ENCODE results near the gene PEAK1.

The PEAK1 gene

DNA sequence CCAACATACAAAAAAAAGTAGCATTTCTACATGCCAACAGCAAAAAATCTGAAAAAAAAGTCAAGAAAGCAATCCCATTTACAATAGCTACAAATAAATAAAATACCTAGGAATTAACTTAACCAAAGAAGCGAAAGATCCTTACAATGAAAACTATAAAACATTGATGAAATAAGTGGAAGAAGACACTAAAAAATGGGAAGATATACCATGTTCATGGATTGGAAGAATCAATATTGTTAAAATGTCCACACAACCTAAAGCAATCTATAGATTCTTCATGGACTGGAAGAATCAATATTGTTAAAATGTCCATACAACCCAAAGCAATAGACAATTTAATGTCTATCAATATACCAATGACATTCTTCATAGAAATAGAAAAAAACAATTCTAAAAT lies 21.0 kb downstream of the PEAK1 start:
- no peak for DNase-seq

DNA sequence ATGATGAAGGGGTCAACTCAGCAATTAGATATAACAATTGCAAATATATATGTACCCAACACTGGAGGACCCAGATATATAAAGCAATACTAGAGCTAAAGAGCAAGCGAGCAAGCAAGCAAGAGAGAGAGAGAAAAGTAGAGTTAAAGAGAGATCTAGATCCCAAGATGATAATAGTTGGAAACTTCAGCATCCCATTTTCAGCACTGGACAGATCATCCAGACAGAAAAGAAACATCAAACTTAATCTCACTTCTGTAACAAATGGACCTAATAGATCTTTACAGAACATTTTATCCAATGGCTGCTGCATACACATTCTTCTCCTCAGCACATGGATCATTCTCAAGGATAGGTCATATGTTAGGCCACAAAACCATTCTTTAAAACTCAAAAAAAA lies 23.2 kb downstream of the PEAK1 start:
- DNase-seq: no peak

DNA sequence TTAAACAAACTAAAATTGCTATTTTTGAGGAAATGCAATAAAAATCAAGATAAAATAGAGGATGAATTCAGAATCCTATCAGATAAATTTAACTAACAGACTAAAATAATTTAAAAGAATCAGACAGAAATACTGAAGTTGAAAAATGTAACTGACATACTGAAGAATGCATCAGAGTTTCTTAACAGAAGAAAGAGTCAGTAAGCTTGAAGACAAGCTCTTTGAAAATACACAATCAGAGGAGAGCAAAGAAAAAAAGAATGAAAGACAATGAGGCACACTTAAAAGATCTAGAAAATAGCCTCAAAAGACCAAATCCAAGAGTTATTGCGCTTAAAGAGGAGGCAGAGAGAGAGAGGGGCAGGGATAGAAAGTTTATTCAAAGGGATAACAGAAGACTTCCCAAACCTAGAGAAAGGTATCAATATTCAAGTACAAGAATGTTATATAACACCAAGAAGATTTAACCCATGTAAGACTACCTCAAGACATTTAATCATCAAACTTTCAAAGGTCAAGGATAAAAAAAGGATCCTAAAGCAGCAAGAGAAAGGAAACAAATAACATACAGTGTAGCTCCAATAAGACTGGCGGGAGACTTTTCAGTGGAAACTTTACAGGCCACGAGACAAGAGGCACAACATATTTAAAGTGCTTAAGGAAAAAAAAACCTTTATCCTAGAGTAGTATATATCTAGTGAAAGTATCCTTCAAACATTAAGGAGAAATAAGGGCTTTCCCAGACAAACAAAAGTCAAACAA lies 24.7 kb downstream of the PEAK1 start:
- no peak for DNase-seq

DNA sequence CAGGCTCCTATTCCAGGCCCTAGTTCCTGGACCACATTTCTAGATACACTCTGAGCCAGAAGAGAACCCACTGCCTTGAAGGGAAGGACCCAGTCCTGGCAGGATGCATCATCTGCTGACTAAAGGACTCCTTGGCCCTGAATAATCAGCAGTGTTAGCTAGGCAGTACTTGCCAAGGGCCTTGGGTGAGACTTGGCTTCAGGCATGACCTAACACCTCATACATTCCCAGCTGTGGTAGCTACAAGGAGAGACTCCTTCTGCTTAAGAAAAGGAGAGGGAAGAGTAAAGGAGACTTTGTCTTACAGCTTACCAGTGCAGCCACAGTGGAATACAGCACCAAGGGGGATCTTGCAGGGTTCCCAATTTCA lies 26.4 kb downstream of the PEAK1 start:
- no peak for DNase-seq

DNA sequence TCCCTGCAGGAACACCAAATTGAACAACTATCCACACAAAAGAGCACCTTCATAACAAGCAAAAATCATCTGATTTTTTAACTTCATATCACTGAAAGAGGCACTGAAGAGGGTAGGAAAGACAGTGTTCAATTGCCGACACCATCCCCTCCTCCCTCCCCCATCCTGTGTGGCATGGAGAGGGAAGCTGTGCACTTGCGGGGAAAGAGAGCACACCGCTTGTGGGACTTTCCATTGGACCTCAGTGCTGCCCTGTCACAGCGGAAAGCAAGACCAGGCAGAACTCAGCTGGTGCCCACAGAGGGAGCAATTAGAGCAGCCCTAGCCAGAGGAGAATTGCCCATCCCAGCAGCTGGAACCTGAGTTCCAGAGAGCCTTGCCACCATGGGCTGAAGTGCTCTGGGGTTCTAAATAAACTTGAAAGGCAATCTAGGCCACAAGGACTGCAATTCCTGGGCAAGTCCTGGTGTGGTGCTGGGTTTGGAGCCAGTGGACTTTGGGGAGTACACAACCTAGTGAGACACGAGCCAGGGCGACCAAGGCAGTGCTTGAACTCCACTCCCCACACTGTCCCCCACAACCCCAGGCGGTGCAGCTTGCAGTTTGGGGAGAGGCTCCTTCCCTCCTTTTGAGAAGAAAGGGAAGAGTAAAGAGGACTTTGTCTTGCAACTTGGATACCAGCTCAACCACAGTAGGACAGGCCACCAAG lies 27.0 kb downstream of the PEAK1 start:
- no peak for DNase-seq

DNA sequence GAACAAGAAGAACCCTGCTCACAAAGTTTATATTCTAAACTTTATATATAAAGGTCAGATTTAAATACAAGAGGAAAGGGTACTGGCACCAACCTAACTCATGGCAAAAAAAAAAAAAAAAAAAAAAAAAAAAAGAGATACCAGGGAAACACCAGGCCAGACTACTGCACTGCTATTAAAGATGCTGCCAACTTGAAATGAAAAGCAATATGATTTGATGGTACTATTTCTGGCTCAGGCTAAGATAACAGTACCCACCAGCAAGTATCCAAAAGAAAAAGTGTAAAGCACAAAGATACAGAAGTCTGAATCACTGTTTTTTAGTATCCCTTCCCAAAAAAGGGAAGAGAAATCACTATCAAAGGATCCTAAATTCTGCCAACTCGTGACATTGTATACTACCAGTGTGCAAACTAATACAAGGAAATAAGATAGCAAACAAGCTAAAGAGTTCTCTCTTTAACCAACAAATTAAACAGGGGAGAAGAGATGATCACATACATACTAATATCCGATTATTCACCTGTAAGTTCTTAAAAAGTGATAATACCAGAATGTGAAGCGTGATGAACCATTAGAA lies 28.4 kb downstream of the PEAK1 start:
- DNase-seq: no peak

DNA sequence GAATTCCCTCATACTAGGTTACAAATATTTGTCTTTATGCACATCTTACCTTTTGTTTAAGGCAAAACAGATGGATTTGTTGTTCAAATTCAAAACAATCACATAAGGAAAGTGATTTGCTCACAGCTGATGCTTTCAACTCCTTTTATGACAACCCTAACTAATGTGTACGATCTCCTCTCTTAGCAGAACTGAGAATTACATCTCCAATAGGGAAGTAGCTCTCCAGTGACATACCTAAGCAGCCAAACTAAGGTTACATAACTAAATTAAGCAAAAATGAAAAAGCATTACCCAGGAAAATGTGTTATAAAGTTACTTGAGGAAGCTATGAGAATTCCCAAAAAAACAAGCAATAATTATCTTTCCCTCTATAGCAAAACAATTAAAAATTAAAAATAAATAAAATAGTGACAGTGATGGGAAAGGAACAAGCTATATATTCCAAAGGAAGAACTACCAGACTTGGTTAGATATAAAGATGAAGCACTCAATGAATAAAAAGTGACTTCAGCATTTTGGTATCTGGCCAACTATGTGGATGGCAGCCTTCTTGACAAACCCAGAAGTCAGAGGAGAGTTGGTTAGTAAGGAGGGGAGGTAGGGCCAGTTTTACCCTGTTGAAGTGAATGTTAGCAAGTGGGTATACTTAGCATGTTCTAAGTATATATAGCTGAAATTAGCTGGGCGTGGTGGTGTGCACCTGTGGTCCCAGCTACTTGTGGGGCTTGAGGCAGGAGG lies 32.4 kb downstream of the PEAK1 start:
- no peak for DNase-seq

DNA sequence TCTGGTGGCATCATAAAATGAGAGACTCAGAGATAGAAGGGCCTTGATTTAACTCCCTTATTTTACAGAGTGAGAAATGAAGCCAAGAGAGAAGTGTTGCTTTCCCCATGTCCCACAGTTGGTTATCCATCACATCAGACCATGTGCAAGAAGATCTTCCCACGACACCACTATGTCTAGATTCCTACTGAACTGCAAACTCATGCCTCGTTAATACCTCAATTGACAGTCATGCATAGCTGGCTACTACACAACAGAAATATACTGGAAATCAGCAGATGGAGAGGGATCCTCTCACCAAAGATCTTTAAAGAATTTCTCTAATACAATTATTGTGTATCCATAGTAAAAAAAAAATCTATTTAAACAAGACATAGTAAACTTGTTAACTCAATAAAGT lies 33.3 kb downstream of the PEAK1 start:
- no peak for DNase-seq

DNA sequence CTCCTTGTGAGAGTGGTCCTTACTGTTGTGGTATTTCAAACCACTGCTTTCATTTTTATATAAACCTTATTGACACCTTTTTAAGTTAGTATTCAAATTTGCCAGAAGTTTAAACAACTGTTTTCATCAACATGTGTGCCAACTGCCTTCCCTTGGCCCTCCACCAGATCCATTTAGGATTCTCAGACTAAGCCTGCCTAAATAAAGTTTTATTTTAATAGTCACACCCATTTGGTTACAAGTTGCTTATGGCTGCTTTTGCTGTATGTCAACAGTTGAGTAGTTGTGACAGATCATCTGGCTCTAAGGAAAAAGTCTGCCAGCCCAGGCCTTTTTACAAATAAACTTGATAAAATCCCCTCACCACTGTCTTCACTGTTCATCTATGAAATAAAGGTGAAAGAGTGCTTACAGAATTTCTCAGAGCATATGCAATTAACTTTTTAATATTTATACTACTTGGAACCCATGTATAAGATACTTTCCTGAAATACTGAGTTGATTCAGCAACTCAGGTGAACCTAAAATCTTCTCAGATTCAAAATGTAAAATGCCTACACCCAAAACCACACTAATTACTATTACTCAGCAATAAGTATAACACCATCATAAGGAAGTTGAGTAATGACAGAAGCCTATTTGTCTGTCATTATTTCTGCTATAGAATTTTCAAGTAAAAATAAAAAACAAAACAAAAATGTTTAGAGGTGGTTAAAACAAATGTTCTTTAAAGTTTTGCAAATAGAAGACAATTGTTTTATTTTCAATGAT lies 35.1 kb downstream of the PEAK1 start:
- no peak for DNase-seq

DNA sequence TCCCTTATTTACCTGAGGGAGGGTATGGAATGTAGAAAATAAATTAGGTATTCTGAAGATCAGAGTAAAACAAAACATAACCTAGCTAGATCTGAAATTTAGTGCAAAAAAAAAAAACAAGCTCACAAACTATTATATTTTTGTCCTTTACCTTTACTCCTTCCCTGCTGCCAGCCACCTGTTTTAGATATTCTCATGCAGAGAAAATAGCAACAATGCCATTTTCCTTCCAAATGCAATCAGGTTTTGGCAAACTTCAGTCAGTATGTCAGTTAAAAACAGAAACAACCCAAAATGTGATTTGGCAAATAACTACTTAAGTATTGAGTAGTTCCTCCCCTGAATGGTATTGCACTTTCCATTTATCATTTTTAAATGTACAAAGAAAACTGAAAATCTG lies 35.8 kb downstream of the PEAK1 start:
- DNase-seq: no peak

DNA sequence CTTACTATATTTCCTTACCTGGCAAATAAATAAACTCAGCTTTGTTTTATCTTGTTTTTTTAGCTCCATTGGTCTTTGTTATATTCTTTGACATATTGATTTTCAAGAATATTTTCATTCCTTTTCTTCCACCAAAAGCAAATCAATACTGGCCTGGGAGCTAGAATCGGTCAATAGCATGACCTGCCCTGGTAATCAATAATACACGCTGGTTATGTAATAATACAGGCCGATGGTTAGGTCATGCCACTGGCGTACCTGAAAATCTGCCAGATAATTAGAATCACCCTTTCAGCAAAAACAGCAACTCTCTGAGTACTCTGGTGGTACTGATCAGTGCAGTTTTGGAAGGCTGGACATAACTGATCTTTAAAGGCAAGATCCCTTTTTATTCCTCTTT lies 39.9 kb downstream of the PEAK1 start:
- DNase-seq: no peak

DNA sequence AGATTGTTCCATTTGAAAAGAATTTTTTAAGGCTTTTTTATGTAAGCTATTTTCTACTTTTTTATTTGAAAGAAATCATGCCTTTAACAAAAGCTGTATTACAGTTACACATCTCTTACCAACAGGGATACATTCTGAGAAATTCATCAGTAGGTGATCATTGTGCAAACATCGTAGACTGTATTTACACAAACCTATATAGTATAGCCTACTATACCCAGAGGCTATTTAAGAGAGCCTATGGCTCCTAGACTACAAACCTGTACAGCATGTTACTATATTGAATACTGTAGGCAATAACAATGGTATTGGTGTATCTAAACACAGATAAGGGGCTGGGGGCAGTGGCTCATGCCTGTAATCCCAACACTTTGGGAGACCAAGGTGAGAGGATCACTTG lies 43.1 kb downstream of the PEAK1 start:
- DNase-seq: no peak

DNA sequence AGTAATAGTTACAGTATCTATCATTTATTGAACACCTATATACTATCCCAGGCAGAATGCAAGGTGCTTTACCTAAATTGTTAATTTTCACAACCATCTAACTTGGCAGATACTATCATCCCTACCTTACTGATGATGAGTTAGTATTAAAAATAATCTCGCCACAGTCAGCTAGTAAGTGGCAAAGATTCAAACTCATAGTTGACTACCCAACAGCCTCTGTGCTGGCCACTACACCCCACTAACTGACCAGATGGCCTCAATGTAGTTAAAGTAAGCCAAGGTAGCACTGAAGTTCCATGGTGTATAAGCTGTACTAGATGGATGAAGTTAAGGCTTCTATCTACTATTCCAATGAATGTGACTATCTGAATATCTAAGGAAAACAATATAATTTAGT lies 44.8 kb downstream of the PEAK1 start:
- no peak for DNase-seq

DNA sequence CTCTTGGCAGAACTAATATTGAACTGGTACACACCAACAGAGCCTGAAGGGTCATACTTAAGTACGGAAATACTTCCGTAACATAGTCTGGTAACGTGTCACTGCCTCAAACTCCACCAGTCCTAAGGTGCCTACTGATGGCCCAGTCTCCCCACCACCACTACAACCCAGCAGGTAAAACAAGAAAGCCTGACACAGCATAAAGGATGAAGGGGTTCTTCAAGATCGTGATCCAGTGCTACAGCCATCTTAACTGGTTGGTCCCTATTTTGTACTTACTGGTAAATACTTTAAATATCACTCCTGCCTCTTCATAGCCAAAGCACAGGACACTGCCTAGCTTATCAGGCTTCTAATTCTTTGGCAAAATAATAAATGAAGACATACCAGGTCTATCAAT lies 46.5 kb downstream of the PEAK1 start:
- no peak for DNase-seq

DNA sequence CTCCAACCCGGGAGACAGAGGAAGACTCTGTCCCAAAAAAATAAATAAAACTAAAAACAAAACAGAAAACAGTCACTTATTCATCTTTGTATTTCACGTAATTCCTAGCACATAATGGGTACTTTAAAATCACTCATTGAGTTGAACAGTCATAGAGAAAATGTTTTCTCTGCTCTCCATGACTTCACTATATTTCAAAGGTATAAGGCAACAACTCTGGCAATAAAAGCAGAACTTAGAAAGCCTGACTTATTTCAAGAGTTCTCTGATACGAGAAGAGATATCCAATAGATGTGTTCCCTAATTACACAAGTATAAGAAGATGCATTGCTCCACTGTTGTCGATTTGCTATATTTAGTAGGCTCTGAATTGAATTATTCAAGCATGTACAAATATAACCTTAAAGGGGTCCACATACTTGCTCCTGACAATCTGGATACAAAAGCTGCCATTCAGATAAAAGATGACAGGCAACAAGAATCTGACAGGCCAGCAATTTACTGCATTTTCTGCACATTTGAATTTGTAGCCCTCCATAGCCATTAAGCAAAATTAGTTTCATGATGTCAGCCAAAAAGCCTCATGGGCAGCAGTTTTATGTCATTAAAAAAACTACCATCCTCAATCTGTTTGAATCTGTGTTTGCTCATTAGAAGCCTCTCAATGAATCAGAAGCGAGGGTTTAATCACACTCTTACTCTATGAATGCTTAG lies 47.9 kb downstream of the PEAK1 start:
- DNase-seq: no peak

DNA sequence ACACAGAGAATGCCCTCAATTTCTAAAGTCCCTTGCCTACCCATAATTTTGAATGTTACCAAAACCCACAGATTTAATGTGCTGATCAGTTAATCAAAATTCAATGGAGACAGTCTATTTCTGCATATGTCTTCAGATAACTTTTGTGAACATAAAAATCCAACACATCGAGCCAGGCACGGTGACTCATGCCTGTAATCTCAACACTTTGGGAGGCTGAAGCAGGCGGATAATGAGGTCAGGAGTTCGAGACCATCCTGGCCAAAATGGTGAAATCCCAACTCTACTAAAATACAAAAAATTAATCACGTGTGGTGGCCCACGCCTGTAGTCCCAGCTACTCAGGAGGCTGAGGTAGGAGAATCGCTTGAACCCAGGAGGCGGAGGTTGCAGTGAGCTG lies 49.3 kb downstream of the PEAK1 start:
- no peak for DNase-seq

DNA sequence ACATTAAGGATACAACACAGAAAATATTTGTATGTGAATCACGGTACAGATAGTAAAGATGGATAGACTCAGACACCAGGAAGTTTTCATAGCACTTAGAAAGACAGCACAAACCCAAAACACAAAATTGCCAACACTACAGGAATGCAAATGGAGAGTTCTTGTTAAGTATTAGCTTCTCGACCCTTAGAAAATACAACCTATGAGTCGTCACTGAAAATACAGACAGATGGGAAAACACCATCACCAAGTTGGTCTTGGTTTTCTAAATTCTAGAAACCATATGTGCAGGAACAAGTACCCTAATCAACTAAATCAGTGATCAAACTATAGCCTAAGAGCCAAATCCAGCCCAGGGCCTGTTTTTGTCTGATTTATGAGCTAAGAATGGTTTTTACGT lies 50.7 kb downstream of the PEAK1 start:
- DNase-seq: no peak

DNA sequence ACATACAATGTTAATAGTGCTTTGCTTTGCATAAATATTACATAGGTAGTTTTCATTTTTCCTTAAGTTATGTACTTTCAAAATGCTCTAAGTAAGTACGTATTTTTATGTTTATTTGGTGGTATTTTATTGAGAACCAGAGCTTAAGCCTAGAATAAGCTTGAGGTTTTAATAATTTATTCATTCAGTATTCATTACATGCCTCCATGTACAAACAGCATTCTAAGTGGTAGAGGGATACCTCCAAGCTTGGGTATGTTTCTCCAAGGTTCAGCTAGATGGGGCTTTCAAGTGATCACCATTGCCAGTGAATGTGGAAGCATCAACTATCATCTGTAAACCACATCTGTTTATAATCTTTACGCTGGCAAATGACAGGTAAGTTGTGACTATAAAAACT lies 52.3 kb downstream of the PEAK1 start:
- DNase-seq: no peak

DNA sequence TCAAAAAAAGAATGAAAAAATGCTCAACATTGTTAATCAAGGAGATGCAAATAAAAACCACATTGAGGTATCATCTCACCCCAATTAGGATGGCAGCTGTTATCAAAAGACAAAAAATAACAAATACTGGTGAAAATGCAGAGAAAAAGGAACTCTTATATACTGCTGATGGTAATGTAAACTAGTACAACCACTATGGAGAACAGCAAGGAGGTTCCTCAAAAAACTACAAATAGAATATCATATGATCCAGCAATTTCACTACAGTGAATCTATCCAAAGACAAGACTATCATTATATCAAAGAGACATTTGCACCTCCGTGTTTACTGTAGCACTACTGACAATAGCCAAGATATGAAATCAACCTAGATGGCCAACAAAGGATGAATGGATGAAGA lies 58.4 kb downstream of the PEAK1 start:
- DNase-seq: no peak

DNA sequence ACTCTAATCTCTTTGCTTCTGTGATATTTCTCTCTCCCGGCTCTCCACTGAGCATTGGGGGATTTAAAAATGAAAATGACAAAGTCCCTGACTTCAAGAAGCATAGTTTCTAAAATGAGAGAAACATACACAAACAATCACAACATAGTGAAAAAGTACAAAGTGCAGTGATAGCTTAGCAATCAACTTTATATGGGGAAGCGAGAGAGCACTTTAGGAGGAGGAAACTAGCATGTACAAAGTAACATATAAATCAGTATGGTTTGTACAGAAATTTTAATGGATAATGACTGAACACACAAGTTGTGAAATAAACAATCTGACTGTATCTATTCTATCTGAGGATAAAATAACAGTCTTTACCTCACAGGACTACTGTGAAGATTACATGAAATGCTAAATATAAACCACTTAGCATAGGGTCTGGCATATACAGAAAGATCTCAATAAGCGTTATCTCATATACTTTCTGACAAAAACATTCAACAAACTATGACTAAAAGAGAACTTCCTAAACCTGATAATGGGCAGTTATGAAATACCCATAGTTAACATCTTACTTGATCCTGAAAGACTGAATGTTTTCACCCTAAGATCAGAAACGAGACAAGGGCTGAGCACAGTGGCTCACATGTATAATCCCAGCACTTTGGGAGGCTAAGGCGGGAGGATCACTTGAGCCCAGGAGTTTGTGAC lies 61.2 kb downstream of the PEAK1 start:
- DNase-seq: no peak

DNA sequence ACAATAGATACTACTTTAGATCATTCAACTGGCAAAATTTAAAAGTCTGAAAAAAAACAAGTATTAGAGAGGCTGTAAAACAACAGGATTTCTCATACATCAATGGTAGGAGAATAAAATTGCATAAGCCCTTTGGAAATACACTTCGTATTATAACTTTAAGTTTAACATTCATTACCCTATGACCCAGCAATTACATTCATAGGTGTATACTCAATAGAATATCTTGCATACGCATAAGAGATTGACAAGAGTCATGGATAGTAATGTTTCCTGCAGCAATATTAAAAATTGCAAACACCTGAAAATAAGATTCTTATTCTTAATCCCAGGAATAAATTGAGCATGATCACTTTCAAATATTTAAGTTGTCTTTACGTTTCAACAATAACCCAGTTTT lies 63.6 kb downstream of the PEAK1 start:
- no peak for DNase-seq

DNA sequence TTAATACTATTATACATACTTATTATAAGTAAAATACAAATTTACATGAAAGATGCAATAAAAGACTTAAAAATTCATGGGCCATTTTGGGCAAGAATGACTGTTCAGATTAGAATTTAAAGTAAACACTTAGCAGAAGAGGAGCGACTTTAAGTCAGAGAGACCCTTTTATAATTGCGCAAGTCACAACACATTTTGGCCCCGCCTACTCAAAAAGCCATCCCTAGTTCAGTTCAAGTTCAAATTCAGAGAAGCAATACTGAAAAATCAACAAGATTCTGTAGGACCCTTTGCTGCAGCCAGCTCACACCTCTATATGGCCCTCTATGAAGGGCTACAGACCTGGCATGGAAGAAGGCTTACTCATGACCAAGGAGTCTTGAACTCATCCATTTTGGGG lies 64.6 kb downstream of the PEAK1 start:
- no peak for DNase-seq
